Effector CD4-positive, alpha-beta T cell (primary cell): ENCODE results near the gene SMARCE1.

Experiments used
- DNase-seq: peaks from one replicate; pipeline ENCODE4 v3.0.0-alpha.2; 2020

The SMARCE1 gene

DNA sequence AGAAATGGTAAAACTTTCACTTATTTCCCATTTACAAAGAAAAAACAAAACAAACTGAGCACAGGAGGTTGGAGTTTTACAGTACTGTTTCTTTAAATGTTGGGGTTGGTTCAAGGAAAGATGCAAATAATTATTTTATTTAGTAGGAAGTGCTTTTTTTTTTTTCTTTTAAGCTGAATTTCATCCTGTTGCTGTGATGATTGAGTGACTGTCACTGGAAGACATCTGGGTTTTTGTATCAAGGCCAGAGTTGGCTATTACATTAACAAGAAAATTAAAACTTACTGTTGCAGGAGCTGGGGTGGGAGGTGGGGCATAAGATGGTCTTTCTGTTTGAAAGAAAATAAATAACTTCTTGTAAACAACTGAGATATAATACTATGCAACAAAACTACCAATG lies 2.3 kb downstream of the SMARCE1 start:
- no peak for DNase-seq

DNA sequence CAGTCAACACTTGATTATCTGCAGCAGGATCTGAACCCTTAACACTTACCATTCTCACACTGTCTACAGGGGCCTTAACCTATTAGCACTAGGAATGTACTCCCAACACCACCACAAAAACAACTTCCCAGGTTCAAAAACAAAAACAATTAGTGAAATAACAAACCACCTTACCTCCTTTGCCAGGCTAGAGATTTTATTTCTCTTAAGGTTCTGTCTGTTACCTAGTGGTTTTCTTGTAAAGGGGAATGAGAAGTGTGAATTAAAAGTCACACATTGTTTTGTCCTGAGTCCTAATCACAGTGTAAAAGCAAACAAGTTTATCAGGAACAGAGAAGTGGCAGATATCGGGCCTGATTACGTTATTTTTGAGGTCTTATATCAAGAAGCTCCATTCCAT lies 9.7 kb downstream of the SMARCE1 start:
- no peak for DNase-seq

DNA sequence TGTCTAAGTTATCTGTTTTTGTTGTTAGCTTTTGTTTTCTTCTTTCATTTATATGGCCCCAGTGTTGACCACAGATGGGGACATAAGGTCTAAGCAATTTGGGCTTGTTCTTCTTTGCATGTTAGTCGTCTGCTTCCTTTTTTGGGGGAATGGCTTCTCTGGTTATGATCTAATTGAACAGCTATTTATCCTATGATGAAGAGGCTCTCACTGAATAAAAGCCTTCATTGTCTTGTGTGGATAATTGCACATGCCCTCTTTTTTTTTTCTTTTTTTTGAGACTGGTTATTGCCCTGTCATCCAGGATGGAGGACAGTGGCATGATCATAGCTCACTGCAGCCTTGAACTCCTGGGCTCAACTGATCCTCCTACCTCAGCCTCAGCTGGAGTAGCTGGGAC lies 13.7 kb downstream of the SMARCE1 start:
- no peak for DNase-seq

DNA sequence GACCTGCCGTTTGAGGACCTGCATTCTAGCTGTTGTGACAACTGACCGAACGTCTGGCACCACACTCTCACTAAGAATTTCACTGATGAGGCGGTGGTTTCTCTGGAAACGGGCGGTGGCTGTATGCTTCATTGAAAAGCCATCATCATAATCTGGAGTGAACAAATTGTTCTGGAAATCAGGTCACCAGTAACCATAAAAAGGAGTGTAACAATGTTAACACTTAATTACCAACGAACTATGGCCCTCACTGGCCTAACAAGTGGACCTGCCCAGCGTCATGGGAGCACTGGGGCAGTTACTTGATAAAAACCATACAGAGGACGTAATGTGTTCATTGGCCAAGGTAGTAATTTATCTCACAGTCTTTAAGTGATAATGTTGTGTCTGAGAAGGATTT lies 15.4 kb downstream of the SMARCE1 start:
- no peak for DNase-seq

DNA sequence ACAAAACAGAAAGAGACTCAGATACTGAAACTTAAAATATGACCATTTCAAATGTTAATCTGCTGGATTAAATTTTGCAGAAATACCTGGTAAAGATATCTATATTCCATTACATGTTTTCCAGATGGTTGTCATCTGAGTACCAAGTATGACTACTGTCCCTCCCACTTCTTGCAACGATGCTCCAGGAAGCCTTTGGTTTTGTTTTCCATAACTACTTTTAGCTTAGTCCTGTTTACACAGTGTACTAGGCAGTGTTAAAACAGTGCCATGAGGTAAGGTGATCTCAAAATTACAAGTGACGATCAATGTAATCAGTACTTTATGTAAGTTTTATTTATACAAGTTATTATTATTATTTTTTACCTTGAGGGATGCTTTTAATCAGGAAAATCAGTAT lies 17.8 kb downstream of the SMARCE1 start:
- DNase-seq, result no peak

DNA sequence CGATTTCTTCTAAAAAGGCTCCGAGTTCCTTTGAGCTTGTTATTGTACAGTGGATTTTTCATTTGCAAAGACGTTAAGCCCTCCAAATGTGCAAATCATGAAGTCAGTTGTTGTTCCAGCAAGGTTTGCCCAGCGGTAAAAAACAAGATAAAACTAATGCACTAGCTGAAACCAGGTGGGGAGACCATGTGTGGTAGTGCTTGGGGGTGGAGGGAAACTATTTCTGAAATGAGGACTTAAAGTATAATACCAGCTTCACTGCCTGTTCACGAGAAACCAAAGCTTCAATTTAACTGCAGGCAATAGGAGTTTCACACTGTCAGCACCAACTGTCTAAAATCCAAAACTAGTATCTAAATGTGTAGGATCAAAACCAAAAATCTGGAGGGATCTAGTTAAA lies 22.3 kb downstream of the SMARCE1 start:
- no peak for DNase-seq

DNA sequence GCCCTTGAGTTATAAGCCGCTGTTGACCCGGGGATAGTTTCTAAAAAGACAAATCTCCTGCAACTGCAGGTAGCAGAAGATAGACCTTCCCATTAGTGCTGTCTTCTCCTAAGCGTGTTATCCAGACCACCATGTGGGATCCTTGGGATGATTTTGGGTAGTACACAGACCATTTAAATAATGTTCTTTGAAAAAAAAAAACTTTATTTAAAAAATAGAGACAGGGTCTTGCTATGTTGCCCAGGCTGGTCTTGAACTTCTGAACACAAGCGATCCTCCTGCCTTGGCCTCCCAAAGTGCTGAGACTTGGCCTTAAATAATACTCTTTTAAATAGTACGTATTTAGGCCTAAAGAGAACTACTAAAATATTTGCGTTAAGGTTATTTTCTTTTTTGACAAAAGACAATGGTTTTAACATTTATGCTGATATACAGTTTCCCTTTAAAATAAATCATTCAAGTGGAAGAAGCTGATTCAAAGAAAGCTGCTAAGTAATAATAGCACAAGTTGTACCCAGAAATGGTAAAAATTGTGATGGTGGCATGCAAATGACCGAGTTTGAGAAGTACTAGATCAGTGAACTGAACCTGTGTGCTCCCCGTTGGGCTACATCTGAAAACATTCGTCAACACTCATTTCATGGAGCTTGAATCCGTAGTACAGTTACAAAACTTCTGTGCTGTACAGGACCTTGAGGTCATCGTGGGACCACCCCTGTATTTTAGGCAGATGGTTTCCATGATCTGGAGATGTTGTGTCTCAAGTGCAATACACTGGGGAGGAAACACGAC lies 24.0 kb downstream of the SMARCE1 start:
- DNase-seq, result no peak

DNA sequence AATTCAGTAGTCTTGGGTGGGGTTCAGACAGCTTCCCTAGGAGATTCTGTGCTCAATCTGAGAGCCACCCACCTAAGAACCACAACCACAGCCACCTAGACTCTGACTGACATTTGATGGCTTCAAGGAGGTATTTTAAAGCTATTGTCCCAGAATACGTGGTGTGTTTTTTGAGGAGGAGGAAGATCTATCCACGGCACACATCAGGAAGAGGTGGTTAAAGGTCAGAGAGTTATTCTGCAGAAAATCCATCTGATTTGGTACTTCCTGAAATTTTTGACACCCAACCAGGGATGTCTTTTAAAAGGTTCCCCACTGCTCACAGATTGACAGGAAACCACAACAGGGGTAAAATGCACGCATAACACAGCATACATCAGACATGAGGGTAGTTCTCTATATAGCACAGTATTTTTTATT lies 25.1 kb downstream of the SMARCE1 start:
- DNase-seq, result no peak

DNA sequence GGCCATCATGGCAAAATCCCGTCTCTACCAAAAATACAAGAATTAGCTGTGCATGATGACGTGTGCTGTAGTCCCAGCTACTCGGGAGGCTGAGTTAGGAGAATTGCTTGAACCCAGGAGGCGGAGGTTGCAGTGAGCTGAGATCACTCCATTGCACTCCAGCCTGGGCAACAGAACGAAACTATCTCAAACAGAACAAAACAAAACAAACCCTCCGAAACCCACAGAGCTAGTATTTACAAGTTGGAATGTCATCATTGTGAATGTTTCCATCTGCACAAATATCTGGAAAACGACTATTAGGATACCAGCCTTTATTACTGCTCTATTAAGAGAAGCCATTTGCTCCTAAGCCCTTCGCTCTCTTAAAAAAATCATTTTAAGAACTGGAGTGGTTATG lies 26.0 kb downstream of the SMARCE1 start:
- no peak for DNase-seq

DNA sequence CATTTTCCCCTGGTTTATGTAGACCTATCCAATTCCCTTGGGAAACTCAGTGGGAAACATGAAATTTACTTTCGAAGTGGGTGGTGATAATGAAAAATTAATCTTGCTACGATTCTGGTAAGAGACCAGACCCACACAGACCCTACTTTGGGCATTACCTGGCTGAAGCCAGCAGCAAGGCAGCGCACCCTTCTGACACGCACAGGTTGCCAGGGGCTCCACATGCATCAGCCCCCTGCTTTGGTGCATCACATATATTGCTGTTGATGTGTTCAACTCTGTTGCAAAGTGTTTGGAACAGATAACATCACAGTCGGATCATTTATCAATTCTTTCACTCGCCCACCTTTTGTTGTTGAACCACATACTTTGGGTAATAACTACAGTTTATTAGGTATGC lies 26.6 kb downstream of the SMARCE1 start:
- DNase-seq, result no peak

DNA sequence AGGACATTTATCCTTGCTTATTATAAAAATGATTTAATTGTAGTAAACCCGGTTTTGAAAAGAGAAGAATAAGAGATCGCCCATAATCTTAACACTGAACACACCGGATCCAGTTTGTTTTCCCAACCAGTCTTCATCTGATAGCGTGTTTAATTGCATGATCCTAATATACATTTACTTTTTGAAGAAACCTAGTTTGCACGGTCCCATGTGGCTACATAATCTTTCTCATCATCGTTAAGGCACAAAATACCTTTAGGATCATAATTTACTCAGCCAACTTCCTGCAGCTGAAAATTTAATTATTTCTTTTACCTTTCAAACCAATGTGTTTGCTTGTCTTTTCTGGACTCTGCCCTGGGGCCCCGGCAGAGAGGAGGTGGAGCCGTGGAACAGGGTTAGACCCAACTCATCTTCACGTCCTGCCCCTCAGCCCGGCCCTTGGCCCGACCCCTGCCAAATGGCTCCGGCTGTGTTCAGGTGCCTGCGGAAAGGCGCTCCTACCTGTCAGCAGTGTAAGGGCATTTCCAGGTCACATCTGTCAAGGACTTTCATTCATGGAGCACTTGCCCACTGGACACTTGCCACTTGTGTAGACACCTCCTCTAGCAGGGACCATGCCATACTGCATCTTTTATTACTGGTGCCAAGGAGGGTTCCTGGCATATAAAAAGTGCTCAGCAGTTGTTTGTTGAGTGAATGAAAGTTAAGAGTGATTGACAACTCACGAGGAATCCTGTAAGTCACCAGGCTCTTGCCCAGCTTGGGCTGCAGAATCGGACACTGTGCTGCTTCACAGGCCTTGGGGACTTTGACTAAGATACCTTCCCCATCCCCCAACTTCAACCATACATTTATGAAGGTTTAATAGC lies 28.6 kb downstream of the SMARCE1 start:
- no peak for DNase-seq

DNA sequence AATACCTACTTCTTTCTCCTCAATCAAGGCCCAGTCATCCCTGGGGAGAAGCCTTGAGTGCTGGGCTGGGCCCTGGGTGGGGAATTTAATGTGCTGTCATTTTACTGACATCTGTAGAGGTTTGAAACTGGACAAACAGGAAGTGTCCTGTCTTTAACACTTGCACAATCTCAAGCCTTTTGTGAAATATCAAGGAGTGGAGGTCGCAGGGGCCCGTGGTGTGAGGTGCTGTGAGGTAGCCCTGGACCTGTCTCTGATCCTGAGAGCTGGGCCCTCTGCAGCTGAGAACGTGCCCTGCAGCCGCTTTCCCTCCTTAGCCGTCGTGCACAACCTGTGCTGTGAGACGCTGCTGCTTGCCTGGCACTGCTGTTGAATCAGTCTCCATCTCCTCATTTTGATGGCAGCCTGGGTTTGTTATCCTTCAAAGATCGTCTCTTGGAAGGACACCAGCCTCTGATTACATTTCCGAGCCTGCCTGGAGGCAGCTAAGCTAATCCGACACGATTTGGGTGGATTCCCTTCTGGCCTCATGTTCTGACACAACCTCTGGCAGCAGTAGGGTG lies 29.9 kb downstream of the SMARCE1 start:
- DNase-seq, result no peak

DNA sequence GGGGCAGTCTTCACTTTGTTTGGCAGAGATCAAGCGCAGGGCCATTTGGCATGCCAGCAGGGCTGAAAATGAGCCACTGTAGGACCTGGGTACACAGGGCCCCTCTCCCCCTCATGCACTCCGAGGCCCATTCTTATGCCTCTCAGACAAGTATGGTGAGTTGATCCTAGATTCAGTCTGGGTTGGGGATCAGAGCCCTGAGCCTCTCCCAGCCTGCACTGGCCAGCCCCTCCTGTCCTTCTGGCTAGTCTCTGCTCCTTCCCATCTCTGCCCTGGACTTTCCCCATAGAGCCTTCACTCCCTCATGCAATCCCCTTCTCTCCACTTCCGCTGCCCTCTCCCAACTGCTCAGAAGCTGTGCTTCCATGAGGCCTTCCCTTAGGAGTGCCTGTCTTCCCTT lies 31.0 kb downstream of the SMARCE1 start:
- no peak for DNase-seq

DNA sequence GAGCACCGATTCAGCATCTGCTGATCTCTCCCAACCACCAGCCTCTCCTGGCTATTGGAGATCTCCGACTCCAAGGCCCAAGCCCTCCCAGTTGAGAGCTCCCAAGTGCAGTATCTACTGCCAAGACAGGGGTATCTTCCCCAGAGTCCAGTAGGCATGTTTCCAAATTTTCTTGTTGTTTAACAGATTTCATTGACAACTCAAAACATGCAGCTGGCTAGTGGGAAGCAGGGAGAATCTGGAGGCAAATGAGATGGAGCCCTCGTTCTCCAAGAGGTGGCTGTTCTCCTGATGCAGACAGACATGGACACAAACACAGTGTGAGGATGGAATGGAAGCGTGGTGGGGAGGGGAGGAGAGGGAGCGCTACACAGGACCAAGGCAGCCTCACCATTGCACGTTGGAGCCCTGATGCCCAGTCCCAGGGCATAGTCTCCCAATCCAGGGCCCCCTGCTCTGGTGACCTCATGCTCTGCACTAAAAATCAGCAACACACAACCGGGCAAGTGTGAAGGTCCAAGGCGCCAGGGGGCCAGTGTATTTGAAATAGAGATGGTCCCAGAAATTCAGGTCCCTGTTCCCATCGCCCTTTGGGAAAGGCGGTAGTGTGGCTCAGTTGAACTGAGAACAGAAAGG lies 31.7 kb downstream of the SMARCE1 start:
- DNase-seq, result no peak

DNA sequence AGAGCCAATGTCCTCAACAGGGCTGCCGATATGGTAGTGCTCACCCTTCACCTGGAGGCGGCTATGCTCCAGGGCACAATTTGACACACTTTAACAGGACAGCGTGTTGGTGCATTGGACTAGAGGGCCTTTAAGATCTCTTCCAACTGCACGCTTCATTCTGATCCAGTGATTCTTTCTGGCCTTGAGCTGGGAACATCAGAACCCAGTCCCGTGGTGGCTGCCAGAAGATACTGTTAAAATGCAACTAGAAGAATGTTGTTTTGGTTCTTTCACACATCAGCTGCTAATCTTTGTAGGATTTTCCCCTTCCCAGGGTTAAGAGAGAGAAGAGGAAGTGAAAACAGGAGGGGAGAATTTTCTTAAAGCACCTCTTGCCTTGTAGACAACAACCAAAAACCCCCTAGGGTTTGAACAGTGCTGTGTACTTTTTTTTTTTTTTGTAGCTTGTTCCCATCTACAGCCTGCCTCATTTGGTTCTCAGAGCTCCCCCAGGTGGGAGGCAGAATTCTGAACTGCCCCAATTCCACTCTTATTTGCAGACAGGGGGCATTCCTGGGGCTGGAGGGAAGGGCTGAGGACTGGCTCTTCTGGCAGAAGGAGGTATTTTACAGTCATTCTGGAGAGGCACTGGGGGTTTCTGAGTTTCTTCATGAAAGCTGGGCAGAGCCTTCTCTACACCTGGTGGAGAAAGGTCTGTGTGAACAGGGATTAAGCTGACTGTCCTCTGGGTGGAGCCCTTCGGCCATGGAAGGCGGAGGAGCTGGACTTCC lies 32.4 kb downstream of the SMARCE1 start:
- DNase-seq, result peak; percentile 41

DNA sequence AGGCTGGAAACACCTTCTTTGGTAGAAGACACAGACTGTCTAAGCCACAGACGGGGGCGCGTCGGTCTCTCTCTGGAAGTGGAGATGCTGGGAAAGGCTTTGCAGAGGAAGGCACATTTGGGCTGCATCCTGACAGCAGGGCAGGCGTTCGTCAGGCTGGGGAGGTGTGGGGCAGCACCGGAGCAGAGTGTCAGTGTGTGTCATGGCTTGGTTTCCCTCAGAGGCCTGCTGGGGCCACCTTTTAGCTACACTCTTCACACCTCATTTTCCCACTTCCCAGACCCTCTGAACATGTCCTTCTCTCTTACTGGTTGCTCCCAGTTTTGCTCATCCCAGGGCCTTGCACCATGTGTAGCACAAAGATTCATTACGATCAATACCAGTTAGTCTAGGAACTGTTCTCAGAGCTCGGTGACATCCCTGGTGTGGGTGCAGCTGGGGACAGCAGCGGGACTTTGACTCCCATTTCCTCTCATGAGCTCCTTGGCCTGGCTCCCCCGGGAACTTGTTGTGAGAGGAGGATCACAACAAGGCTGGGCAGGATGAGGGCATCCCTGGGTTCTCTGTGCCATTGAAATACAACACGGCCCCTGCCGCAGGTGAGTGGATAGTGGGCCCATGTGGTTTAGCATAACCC lies 33.1 kb downstream of the SMARCE1 start:
- no peak for DNase-seq

DNA sequence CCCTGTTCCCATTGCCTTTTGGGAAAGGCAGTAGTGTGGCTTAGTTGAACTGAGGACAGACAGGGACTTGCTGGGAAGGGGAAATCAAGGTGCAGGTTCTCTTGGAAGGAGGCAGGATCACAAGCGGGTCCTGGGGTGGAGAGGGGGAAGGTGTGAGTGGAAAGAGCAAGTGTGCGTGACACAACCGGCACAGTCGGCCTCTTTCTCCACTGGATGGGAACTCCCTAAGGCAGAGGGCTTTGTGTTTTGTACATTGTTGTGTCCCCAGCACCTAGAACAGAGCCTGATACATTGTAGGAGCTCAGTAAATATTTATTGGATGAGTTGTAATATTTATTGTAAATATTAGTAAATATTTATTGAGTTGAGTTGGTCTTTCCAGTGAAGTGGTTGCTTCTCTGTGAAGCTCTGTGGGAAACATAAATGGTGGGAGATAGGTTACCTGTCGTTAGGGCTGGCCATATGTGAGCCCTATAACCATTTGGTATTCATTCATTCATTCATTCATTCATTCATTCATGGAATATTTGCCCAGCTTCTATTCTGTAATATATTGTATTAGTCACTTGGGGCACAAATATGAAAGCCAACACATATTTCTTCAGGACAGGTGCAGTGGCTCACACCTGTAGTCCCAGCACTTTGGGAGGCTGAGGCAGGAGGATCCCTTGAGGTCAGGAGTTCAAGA lies 34.0 kb downstream of the SMARCE1 start:
- no peak for DNase-seq

DNA sequence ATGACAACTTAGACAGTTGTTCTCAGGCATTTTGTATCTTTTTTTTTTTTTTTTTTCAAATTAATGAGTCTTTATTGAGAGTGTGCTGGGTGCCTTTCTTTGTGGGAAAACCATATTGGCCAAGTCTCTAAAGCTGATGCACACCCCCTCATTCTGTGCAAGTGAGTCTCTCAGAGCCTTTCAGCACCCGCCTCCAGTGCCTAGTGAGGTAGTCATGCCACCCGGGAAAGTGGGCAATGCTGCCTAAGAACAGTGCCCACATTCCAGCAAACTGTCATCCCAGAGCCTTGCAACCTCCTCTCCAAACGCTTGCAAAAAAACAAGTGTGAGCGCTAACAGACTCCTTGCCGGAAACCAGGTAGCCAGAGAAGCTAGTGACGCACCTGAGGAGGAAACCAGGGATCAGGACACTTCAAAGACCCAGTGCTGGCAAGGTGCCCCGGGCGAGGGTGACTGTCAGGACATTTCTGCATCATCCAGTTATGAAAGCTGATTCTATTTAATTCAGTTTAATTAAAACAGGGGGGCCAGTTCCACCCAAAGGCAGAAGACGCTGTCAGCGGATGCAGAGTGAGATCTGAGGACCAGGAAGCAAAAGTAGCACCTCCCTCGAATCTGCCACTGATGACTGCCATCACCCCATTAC lies 34.9 kb downstream of the SMARCE1 start:
- DNase-seq, result peak; percentile 86

DNA sequence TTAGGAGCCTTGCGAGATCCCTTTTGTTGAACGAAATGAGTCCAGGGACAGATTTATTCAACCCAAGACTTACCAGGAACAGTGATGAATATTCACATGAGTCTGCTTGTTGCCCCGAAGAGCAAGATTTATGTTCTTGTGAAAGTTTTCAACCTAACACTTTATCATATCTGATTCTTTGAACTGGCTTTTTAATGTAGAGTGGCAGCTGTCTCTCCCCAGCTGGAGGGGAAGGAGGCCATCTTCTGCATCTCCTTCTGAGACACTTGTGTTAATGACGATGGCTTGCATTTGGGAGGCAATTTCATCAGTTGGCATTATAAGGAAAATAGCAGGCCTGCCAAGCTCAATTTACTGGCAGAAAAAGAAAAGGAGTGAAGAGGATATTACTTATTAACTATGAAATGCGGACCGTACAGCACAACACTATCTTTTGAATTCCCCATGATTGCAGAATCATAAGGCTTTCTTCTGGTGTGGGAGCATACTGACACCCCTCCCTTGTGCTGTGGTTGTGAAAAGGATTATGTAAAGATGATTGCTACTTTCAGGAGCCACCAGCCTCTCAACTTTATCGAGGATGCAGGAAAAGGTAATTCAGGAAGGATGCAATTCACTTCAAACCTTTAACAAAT lies 35.7 kb downstream of the SMARCE1 start:
- no peak for DNase-seq

DNA sequence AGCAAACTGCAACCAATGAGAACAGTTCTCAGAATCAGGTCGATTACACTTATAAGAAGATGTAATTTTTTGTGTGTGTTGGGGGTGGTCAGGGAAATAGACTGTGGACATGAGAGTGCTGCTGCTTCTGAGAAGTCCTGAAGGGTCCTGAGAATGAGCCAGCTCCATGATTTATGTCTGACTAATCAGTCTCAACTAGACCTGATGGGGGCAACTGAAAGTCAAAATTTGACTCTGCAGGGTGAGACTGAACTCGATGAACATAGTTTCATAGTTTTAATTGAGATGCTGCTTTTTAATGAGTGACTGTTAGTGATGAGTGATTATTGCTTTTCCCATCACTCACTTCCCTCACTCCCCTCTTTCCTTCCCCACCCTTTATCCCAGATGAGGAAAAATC lies 37.3 kb downstream of the SMARCE1 start:
- DNase-seq, result no peak
